BJ (cell line): ENCODE measurements around the gene ZNF207. TPM values are rescaled to one million over a fixed set of nuclear protein-coding genes. Genes with fewer than 3 reads are reported as not detected.

ENCODE experiments used
- CTCF ChIA-PET: fragments of 350-600 bp; formaldehyde crosslinking; extraction: SDS; loops from one replicate; lab custom pipeline; 2021; ENCODE audit warnings: antibody characterized with exemption, inconsistent platforms; lab: Yijun Ruan, JAX
- POLR2A ChIA-PET: fragments of 300-600 bp; sonication (Branson Sonifier 250); formaldehyde crosslinking; extraction: SDS; loops from one replicate; lab custom pipeline; 2021; ENCODE audit warnings: antibody characterized with exemption; lab: Charles Lee
- DNase-seq: peaks from one replicate; pipeline ENCODE4 v3.0.0-alpha.2; 2011; ENCODE audit warnings: low read depth
- H3K27me3 ChIP-seq: 2 replicates; pipeline ENCODE4 v1.6.0; 2011; ENCODE audit warnings: low read length; ENCODE audit not compliant: control insufficient read depth, insufficient read depth
- H3K36me3 ChIP-seq: 2 replicates; pipeline ENCODE4 v1.5.1; 2011; ENCODE audit warnings: low read length; ENCODE audit not compliant: control insufficient read depth, insufficient read depth
- H3K4me3 ChIP-seq: 2 replicates; pipeline ENCODE4 v1.5.1; 2011; ENCODE audit warnings: low read depth, mild to moderate bottlenecking, control low read depth, low read length
- polyA plus RNA-seq: library from polyadenylated mRNA; depleted of rRNA; stranded (reverse); fragments of >200 nt; gene quantifications from 2 replicates; pipeline ENCODE4 v1.2.3, GENCODE V29; 2011
- TF ChIP-seq, protein P1 (sequence below): IDR thresholded peaks from 2 replicates; pipeline ENCODE4 v1.5.1; 2011; ENCODE audit warnings: low read depth, mild to moderate bottlenecking, control low read depth, inconsistent platforms, low read length, moderate library complexity; ENCODE audit not compliant: insufficient read depth

The ZNF207 gene
- polyA plus RNA-seq, 1 experiment: 179 TPM

DNA sequence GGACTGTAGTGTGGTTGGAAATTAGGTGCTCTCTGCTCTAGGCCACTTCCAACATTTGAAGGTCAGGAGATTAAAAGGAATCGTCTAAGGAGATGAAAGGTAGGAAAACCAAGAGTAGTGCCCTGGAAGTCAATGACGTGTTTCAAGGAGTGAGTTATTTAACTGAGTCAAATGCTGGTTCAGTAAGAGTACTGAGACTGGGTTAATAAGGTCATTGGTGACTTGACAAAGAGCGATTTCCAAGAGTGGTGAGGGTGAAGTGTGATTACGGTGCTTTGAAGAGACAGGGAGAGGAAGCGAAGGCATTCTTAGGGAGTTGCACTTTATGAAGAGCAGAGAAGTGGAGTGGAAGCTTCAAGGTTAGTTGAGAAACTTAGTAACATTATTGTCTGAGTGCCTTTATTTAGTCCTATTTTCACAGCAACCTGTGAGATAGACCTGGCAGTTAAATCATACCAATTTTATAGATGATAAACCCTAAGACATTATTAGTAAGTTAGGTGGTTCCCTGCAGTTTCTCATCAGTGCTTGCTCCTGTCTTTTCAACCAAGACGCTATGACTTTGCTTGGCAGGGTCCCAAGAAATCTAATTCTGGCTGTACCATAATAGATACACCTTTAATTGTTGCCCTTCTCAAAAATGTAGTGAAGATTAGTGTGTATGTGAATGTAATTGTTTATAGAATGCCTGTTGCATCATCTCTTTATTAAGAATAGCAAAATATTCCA is 5.9 kb downstream of the ZNF207 start:
- Histone ChIP-seq H3K4me3 (no peak overlapping the region), H3K36me3 (peaks cover 22% of the 10 kb centered on the region), H3K27me3 (no peaks in the 10 kb centered on the region)
- POLR2A ChIA-PET: no interaction called here
- TF ChIP-seq, protein P1, sequence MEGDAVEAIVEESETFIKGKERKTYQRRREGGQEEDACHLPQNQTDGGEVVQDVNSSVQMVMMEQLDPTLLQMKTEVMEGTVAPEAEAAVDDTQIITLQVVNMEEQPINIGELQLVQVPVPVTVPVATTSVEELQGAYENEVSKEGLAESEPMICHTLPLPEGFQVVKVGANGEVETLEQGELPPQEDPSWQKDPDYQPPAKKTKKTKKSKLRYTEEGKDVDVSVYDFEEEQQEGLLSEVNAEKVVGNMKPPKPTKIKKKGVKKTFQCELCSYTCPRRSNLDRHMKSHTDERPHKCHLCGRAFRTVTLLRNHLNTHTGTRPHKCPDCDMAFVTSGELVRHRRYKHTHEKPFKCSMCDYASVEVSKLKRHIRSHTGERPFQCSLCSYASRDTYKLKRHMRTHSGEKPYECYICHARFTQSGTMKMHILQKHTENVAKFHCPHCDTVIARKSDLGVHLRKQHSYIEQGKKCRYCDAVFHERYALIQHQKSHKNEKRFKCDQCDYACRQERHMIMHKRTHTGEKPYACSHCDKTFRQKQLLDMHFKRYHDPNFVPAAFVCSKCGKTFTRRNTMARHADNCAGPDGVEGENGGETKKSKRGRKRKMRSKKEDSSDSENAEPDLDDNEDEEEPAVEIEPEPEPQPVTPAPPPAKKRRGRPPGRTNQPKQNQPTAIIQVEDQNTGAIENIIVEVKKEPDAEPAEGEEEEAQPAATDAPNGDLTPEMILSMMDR: no peak
- CTCF ChIA-PET: no interaction called here
- no peak for DNase-seq

DNA sequence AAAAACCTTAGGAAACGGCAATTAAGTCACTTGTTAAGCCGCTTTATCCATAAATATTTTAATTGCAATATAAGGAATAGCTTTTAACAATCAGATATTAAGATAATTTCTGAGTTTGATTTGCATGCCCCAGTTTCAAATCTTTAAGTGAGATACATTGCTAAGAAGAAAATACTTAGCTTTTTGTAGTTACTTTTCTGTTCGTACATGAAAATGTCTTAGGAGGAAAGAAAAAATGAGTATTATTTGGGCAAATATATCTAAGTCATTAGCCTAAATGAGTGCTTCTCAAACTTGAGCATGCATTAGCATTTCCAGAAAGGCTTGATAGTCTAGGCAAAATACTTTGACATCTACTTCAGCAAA is 6.4 kb downstream of the ZNF207 start:
- Histone ChIP-seq H3K4me3 (no peak overlapping the region), H3K36me3 (peaks cover 22% of the 10 kb centered on the region), H3K27me3 (no peaks in the 10 kb centered on the region)
- DNase-seq: no peak
- TF ChIP-seq, protein P1: no peak
- POLR2A ChIA-PET: no interaction called here
- CTCF ChIA-PET: no interaction called here

DNA sequence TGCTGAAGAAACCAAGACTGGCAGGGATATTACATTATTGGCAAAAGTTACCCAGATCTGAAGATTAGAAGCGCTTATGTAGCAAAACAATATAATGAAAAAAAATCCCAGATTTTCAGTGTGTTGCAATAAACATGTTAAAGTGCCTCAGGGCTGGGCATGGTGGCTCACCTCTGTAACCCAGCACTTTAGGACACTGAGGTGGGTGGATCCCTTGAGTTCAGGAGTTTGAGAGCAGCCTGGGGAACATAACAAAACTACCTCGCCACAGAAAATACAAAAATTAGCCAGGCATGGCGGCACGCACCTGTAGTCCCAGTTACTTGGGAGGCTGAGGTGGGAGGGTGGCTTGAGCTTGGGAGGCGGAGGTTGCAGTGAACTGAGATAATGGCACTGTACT is 6.8 kb downstream of the ZNF207 start:
- ChIA-PET CTCF (no interaction called here), POLR2A (no interaction called here)
- H3K27me3 ChIP-seq: no peaks in the 10 kb centered on the region
- DNase-seq: no peak
- peaks cover 22% of the 10 kb centered on the region for H3K36me3 ChIP-seq
- H3K4me3 ChIP-seq: no peak overlapping the region
- TF ChIP-seq, protein P1: no peak

DNA sequence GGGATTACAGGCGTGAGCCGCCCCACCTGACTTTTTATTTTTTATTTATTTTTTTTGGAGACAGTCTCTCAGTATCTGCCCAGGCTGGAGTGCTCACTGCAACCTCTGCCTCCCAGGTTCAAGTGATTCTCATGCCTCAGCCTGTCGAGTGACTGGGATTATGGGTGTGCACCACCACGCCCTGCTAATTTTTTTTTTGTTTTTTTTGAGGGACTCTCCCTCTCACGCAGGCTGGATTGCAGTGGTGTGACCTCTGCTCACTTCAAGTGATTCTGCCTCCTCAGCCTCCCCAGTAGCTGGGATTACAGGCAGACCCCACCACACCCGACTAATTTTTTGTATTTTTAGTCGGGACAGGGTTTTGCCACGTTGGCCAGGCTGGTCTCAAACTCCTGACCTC is 7.7 kb downstream of the ZNF207 start:
- TF ChIP-seq, protein P1: no peak
- DNase-seq: no peak
- no peak overlapping the region for H3K4me3 ChIP-seq
- no peaks in the 10 kb centered on the region for H3K27me3 ChIP-seq
- peaks cover 19% of the 10 kb centered on the region for H3K36me3 ChIP-seq
- ChIA-PET CTCF (no interaction called here), POLR2A (no interaction called here)

DNA sequence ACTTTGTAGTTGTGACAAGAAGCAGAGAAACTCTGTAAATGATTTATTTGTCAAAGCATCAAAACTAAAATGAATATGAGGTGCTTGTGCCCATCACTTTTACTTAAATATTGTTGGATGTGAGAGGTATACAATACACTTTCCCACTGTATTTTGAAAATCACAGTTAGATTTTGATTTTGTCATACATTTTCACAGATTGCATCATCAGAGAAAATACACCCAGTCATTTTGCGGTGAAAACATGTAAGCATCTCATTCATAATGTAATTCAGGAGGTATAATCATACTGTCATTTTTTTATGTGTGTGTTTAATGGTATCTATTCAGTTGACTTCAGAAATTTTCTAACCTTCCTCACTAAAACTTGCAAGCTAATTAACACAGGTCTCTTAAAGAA is 11.3 kb downstream of the ZNF207 start:
- no peak for DNase-seq
- H3K36me3 ChIP-seq: peaks cover 23% of the 10 kb centered on the region
- H3K27me3 ChIP-seq: no peaks in the 10 kb centered on the region
- no peak overlapping the region for H3K4me3 ChIP-seq
- ChIA-PET POLR2A (interaction anchor here (0.7 kb wide), 1 partner anchor 11 kb away, joined by 5 read pairs; no protein-coding TSS in a partner anchor), CTCF (no interaction called here)
- TF ChIP-seq, protein P1: no peak
